Keratinocyte (primary cell): ENCODE results near the gene ARAF. TPM values are rescaled to one million over a fixed set of nuclear protein-coding genes. Genes with fewer than 3 reads are reported as not detected.

Source experiments
- DNase-seq: peaks from one replicate; pipeline ENCODE4 v3.0.0-alpha.2; 2011; ENCODE audit warnings: low read depth, missing footprints, low spot score
- FAIRE-seq: peaks from 2 replicates; lab custom pipeline; 2011; peaks lifted over from hg19 to GRCh38; lab: Jason Lieb, UNC
- H2AFZ ChIP-seq: 2 replicates; pipeline ENCODE4 v1.6.0; 2012; ENCODE audit warnings: low read length, control low read depth, inconsistent platforms; ENCODE audit not compliant: control insufficient read depth
- H3K27ac ChIP-seq: 2 replicates; pipeline ENCODE4 v1.5.1; 2011; ENCODE audit warnings: low read length; ENCODE audit not compliant: control insufficient read depth, insufficient read depth
- H3K27me3 ChIP-seq: 3 replicates; pipeline ENCODE4 v1.6.0; 2011; ENCODE audit warnings: low read length; ENCODE audit not compliant: control insufficient read depth, insufficient read depth; ENCODE audit errors: extremely low read depth
- H3K36me3 ChIP-seq, 2 experiments: 2 replicates in 1 of 2; 3 replicates in 1 of 2; pipeline ENCODE4 v1.5.1; 2011; ENCODE audit warnings: low read length in 2 of 2, mild to moderate bottlenecking in 1 of 2; ENCODE audit not compliant: control insufficient read depth in 2 of 2, insufficient read depth in 2 of 2; ENCODE audit errors: extremely low read depth in 1 of 2
- H3K4me1 ChIP-seq: 3 replicates; pipeline ENCODE4 v1.5.1; 2011; ENCODE audit warnings: low read length; ENCODE audit not compliant: control insufficient read depth, insufficient read depth; ENCODE audit errors: extremely low read depth
- H3K4me2 ChIP-seq: 3 replicates; pipeline ENCODE4 v1.6.0; 2011; ENCODE audit warnings: low read depth, low read length; ENCODE audit not compliant: control insufficient read depth, insufficient read depth; ENCODE audit errors: extremely low read depth
- H3K4me3 ChIP-seq, 3 experiments: fragments of 200-600 bp in 1 of 3; sonication (generic) in 1 of 3; 2 replicates in 2 of 3; 3 replicates in 1 of 3; pipeline ENCODE4 v1.5.1; 2011 to 2016; ENCODE audit warnings: low read length in 3 of 3, mild to moderate bottlenecking in 3 of 3, control low read depth in 2 of 3, inconsistent platforms in 1 of 3, low read depth in 1 of 3, mixed read lengths in 1 of 3, mixed run types in 1 of 3, moderate library complexity in 1 of 3; ENCODE audit not compliant: control insufficient read depth in 2 of 3, insufficient read depth in 2 of 3; ENCODE audit errors: extremely low read depth in 1 of 3
- H3K79me2 ChIP-seq: 2 replicates; pipeline ENCODE4 v1.6.0; 2012; ENCODE audit warnings: low read length; ENCODE audit not compliant: control insufficient read depth, insufficient read depth
- H3K9ac ChIP-seq: 3 replicates; pipeline ENCODE4 v1.6.0; 2011; ENCODE audit warnings: low read length; ENCODE audit not compliant: control insufficient read depth, insufficient read depth; ENCODE audit errors: extremely low read depth
- H3K9me1 ChIP-seq: 3 replicates; pipeline ENCODE4 v1.6.0; 2011; ENCODE audit warnings: low read length; ENCODE audit not compliant: control insufficient read depth, insufficient read depth; ENCODE audit errors: extremely low read depth
- H3K9me3 ChIP-seq: 2 replicates; pipeline ENCODE4 v1.5.1; 2012; ENCODE audit warnings: low read depth, low read length; ENCODE audit not compliant: control insufficient read depth
- H4K20me1 ChIP-seq: 3 replicates; pipeline ENCODE4 v1.6.0; 2011; ENCODE audit warnings: low read length; ENCODE audit not compliant: control insufficient read depth, insufficient read depth; ENCODE audit errors: extremely low read depth
- CTCF ChIP-seq, 3 experiments: IDR thresholded peaks in 1 of 3; conservative IDR thresholded peaks in 1 of 3; optimal IDR thresholded peaks in 1 of 3; 2 replicates in 2 of 3; 3 replicates in 1 of 3; pipeline versions ENCODE3 to v1.5.1; 2011; ENCODE audit warnings: low read length in 3 of 3, mild to moderate bottlenecking in 3 of 3, moderate library complexity in 2 of 3, control low read depth in 1 of 3, inconsistent platforms in 1 of 3; ENCODE audit not compliant: insufficient read depth in 2 of 3; ENCODE audit errors: extremely low read depth in 1 of 3
- EZH2 ChIP-seq: IDR thresholded peaks from one replicate; pipeline ENCODE4 v1.6.1; 2012; ENCODE audit warnings: inconsistent platforms, mild to moderate bottlenecking, low read length, moderate library complexity
- dilution Hi-C: fragments of 300-500 bp; cut with MboI; formaldehyde crosslinking; loops from one replicate; pipeline ENCODE4 v1.7.0; 2020; ENCODE audit warnings: low sequenced_read_pairs; ENCODE audit not compliant: extremely low pct_ligation_motif_present
- polyA plus RNA-seq, 5 experiments: library from polyadenylated mRNA; depleted of rRNA in 3 of 5; stranded (reverse) in 3 of 5; stranded (forward) in 1 of 5; unstranded in 1 of 5; fragments of >200 nt; gene quantifications; 1 replicate in 1 of 5; 2 replicates in 3 of 5; 3 replicates in 1 of 5; pipeline versions ENCODE4 v1.2.1 to v1.2.3, GENCODE V29; 2011 to 2012; ENCODE audit warnings: missing spikeins in 2 of 5, low read depth in 1 of 5, low replicate concordance in 1 of 5

ARAF gene
- polyA plus RNA-seq, 1 donor (not counting 4 experiments of a cell fraction or from before 2014, with no cell fraction given) = 21.3 TPM

GRCh38 chrX:47572773-47573340, 11.9 kb downstream of the ARAF start:
- dilution Hi-C loops = no loop called here
- Histone ChIP-seq H3K27me3 (no peaks in the 10 kb centered on the region), H3K9ac (no peak overlapping the region), H3K9me3 (peaks cover 2% of the 10 kb centered on the region), H3K9me1 (no peaks in the 10 kb centered on the region), H3K79me2 (no peaks in the 10 kb centered on the region), H3K4me2 (no peak overlapping the region), H3K36me3 (peaks cover 4% of the 10 kb centered on the region in 2 experiments), H3K4me1 (peaks cover 3% of the 10 kb centered on the region), H2AFZ (no peak overlapping the region), H4K20me1 (no peaks in the 10 kb centered on the region), H3K27ac (no peak overlapping the region), H3K4me3 (no peak overlapping the region)
- DNase-seq (no peak), FAIRE-seq (no peak)
- TF ChIP-seq EZH2 = no peak
- no peak for TF ChIP-seq CTCF (optimal IDR thresholded peaks at IDR 0.05 in 1 of 3, IDR thresholded peaks at IDR 0.05 in 1 of 3, conservative IDR thresholded peaks at IDR 0.05 in 1 of 3; ENCODE audit: extremely low read depth in 1 of 3, insufficient read depth in 2 of 3, low read length in 3 of 3)

- H3K4me1 ChIP-seq = peaks cover 6% of the 10 kb centered on the region
- H3K27ac ChIP-seq = peak overlapping the region; percentile 58
- peak overlapping the region; percentile 34 to 57 (median 38) for H3K4me3 ChIP-seq
- H3K36me3 ChIP-seq = peaks cover 2 to 4% of the 10 kb centered on the region in 2 experiments
- no peaks in the 10 kb centered on the region for H3K9me1 ChIP-seq
- H3K27me3 ChIP-seq = no peaks in the 10 kb centered on the region
- dilution Hi-C loops = no loop called here
- H4K20me1 ChIP-seq = no peaks in the 10 kb centered on the region
- TF ChIP-seq CTCF (optimal IDR thresholded peaks at IDR 0.05 in 1 of 3, IDR thresholded peaks at IDR 0.05 in 1 of 3, conservative IDR thresholded peaks at IDR 0.05 in 1 of 3; ENCODE audit: extremely low read depth in 1 of 3, insufficient read depth in 2 of 3, low read length in 3 of 3) (no peak), EZH2 (no peak)
- DNase-seq = no peak
- H2AFZ ChIP-seq = no peak overlapping the region
- peak overlapping the region; percentile 73 for H3K9ac ChIP-seq
- no peaks in the 10 kb centered on the region for H3K79me2 ChIP-seq
- no peak for FAIRE-seq
- peaks cover 2% of the 10 kb centered on the region for H3K9me3 ChIP-seq
- H3K4me2 ChIP-seq = peak overlapping the region; percentile 66
Observed at GRCh38 chrX:47573341-47574075, 12.5 kb downstream of the ARAF start.
